ENCODE results near the gene ARRB1.

The ARRB1 gene

DNA sequence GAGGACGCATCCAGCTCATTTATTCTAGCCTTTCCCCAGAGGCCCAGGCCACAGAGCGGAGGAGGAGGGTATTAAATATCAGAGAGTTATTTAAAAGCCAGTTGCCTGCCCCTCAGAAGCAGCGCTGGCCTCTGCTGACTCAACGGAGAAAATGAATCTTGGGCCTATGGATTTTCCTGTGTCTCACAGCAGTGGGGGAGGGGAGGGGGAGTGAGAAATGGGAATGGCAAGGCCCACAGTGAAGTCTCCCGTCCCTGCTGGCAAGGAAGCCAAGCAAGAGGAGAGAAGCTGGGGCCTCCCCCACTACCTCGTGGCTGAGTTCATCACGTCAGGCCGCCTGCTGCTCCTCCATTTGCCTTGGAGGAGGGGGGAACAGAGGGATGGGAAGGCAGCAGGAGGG lies 115.4 kb downstream of the ARRB1 start:
- Histone ChIP-seq H3K4me1 (ENCODE audit: control insufficient read depth, insufficient read depth, low read length) (peaks cover 3% of the 10 kb centered on the region), H3K36me3 (ENCODE audit: control insufficient read depth, insufficient read depth, low read length) (no peaks in the 10 kb centered on the region), H3K27me3 (ENCODE audit: control insufficient read depth, insufficient read depth, low read length) (peaks cover 23% of the 10 kb centered on the region), H3K9me3 (ENCODE audit: control insufficient read depth, insufficient read depth, low read length) (no peaks in the 10 kb centered on the region), H3K9ac (ENCODE audit: low read depth, low read length) (no peak overlapping the region), H3K4me3 (ENCODE audit: low read depth, low read length) (no peak overlapping the region)

DNA sequence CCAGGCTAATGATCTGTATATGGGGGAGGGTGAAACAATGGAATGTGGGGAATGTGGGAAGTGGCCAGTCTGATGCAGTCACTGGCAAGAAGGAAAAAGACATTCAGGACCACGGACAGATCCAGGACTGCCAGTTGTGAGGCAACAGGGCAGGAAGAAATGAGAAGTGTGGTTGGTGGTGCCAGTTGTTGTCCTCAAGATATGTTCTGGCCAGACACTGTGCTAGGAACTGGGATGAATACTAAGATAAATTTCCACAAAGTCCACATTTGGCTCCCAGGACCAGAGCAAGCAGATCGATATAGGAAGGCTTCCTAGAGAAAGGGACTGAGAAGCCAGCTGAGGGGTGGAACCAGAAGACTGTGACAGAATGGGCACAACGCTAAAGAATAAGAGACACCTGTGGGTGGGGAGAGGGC lies 117.7 kb downstream of the ARRB1 start:
- Histone ChIP-seq H3K27me3 (ENCODE audit: control insufficient read depth, insufficient read depth, low read length) (peaks cover 7% of the 10 kb centered on the region), H3K36me3 (ENCODE audit: control insufficient read depth, insufficient read depth, low read length) (no peaks in the 10 kb centered on the region), H3K9ac (ENCODE audit: low read depth, low read length) (no peak overlapping the region), H3K9me3 (ENCODE audit: control insufficient read depth, insufficient read depth, low read length) (no peaks in the 10 kb centered on the region), H3K4me1 (ENCODE audit: control insufficient read depth, insufficient read depth, low read length) (no peaks in the 10 kb centered on the region), H3K4me3 (ENCODE audit: low read depth, low read length) (no peak overlapping the region)

DNA sequence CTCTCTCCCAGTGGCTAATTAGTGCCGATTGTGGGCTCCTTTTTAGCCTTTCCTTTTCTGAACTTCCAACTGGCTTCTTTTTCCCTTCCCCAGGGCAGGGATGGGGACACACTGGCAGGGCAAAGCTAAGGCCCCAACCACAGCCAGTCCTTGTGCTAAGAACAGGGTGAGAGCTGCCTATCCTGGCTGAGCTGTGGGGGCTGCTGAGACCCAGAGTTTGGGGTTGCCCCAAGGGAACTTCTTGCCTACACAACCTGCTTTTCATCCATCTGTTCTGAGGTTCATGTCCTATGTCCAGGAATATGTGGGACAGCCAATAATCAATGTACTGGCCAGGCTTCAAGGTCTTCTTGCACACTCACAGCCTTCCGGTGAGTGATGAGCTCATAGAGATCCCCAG lies 120.8 kb downstream of the ARRB1 start:
- H3K27me3 ChIP-seq (ENCODE audit: control insufficient read depth, insufficient read depth, low read length) = peaks cover 1% of the 10 kb centered on the region
- H3K36me3 ChIP-seq (ENCODE audit: control insufficient read depth, insufficient read depth, low read length) = no peaks in the 10 kb centered on the region
- no peaks in the 10 kb centered on the region for H3K9me3 ChIP-seq (ENCODE audit: control insufficient read depth, insufficient read depth, low read length)
- no peaks in the 10 kb centered on the region for H3K4me1 ChIP-seq (ENCODE audit: control insufficient read depth, insufficient read depth, low read length)
- no peak overlapping the region for H3K9ac ChIP-seq (ENCODE audit: low read depth, low read length)
- H3K4me3 ChIP-seq (ENCODE audit: low read depth, low read length) = no peak overlapping the region

DNA sequence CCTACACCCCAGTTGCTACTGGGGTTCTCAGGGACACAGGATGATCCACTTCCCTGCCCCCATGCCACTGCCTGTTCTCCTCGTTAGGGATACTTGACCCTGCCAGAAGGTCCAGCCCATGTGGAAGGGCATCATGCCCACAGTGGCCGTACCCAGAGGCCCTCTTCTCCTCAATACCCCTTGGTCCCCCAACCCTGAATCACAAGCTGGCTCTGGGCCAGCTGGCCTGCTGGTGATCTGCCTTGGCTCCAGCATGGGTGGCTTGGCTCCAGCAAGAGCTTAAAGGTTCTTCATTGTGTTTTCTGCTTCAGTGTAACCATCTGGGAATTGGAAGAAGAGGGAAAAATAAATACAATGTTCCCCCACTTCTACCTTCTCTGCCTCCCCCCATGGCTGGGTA lies 122.0 kb downstream of the ARRB1 start:
- Histone ChIP-seq H3K9me3 (ENCODE audit: control insufficient read depth, insufficient read depth, low read length) (no peaks in the 10 kb centered on the region), H3K9ac (ENCODE audit: low read depth, low read length) (no peak overlapping the region), H3K4me3 (ENCODE audit: low read depth, low read length) (no peak overlapping the region), H3K27me3 (ENCODE audit: control insufficient read depth, insufficient read depth, low read length) (no peaks in the 10 kb centered on the region), H3K36me3 (ENCODE audit: control insufficient read depth, insufficient read depth, low read length) (no peaks in the 10 kb centered on the region), H3K4me1 (ENCODE audit: control insufficient read depth, insufficient read depth, low read length) (no peaks in the 10 kb centered on the region)

DNA sequence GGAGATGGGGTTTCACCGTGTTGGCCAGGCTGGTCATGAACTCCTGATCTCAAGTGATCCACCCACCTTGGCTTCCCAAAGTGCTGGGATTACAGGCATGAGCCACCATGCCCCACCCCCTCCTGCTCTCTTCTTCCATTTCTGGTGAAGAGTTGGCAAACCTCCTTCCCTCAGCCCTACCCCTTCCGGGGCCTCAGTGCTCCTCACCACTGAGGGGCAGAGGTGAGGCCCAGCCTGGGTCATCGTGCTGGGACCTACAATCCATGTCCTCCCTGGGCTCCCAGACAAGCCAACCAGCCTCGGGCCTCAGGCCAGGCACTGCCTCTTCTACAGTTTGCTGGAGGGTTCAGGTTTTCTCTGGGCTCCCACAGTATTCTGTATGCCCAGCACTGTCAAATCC lies 125.7 kb downstream of the ARRB1 start:
- H3K4me3 ChIP-seq (ENCODE audit: low read depth, low read length) = no peak overlapping the region
- H3K9me3 ChIP-seq (ENCODE audit: control insufficient read depth, insufficient read depth, low read length) = no peaks in the 10 kb centered on the region
- H3K36me3 ChIP-seq (ENCODE audit: control insufficient read depth, insufficient read depth, low read length) = no peaks in the 10 kb centered on the region
- H3K27me3 ChIP-seq (ENCODE audit: control insufficient read depth, insufficient read depth, low read length) = no peaks in the 10 kb centered on the region
- no peak overlapping the region for H3K9ac ChIP-seq (ENCODE audit: low read depth, low read length)
- no peaks in the 10 kb centered on the region for H3K4me1 ChIP-seq (ENCODE audit: control insufficient read depth, insufficient read depth, low read length)

DNA sequence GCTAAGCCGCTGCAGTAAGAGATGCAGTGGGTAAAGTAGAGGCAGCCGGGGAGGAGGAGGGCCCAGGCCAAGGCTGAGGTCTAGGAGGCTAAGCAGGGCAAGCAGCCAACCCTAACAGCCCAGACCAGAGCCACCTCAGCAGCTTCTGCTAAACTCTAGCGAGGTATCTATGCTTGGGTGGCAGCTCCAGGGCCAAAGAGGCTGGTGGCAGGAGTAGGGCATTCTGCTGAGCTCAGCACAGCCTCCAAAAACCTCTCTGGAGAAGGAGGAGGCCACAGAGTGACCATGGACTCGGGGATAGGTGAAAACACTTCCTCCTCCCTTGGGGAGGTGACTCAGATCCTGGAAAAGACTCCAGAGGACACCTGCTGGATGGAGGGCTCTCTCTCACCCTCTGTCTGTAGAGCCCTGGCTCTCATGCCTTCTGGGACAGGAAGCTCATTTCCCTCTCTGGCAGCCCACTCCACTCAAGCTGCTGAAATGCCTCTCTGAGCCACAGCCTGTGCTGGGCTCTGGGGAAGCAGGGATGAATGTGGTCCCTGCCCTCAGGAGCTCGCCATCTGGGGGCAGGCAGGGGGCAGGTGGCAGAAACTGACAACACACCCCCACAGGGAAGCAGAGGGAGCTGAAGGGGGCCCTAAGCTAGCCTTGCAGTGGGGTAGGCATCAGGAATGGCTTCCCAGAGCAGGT lies 127.4 kb downstream of the ARRB1 start:
- Histone ChIP-seq H3K9me3 (ENCODE audit: control insufficient read depth, insufficient read depth, low read length) (no peaks in the 10 kb centered on the region), H3K4me3 (ENCODE audit: low read depth, low read length) (no peak overlapping the region), H3K9ac (ENCODE audit: low read depth, low read length) (no peak overlapping the region), H3K36me3 (ENCODE audit: control insufficient read depth, insufficient read depth, low read length) (no peaks in the 10 kb centered on the region), H3K4me1 (ENCODE audit: control insufficient read depth, insufficient read depth, low read length) (no peaks in the 10 kb centered on the region), H3K27me3 (ENCODE audit: control insufficient read depth, insufficient read depth, low read length) (no peaks in the 10 kb centered on the region)

DNA sequence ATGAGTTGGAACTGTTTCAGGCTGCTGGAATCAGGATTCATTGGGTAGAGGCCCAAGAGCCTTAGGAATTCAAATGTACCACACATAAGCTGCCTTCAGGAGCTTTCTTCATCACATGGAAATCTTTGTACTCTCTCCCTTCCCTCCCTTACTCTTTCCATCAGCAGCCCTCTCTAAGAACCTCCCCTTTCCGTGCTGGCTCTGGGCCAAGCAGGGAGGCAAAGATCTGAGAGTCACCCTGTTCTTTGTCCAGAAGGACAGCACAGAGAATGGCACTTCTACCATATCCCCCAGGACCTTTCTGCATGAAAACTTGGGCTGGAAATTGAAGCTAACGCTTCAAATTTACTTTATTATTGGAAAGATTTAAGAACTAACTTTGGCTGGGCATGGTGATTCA lies 131.6 kb downstream of the ARRB1 start:
- H3K36me3 ChIP-seq (ENCODE audit: control insufficient read depth, insufficient read depth, low read length) = no peaks in the 10 kb centered on the region

DNA sequence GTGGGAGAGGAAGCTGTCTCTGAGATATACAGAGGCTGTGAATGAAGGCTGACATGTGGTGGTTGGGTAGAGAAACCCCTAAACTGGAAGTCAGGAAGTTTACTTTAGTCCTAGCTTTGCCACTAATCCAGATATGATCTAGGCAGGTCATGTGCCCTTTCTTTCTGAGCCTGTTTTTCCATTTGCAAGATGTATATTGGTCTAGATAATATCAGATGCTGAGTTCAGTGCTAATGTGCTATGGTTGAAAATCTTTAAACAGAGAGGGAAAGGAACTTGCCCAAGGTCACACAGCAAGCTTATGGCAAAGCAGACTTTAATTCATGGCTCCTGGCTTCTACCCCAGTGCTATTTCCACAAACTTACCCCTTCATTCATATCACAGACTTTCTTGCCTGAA lies 136.6 kb downstream of the ARRB1 start:
- Histone ChIP-seq H3K9ac (ENCODE audit: low read depth, low read length) (no peak overlapping the region), H3K36me3 (ENCODE audit: control insufficient read depth, insufficient read depth, low read length) (no peaks in the 10 kb centered on the region), H3K4me3 (ENCODE audit: low read depth, low read length) (no peak overlapping the region), H3K4me1 (ENCODE audit: control insufficient read depth, insufficient read depth, low read length) (no peaks in the 10 kb centered on the region), H3K9me3 (ENCODE audit: control insufficient read depth, insufficient read depth, low read length) (no peaks in the 10 kb centered on the region), H3K27me3 (ENCODE audit: control insufficient read depth, insufficient read depth, low read length) (peaks cover 32% of the 10 kb centered on the region)

More for the DNA sequence above, 131.6 kb downstream of the ARRB1 start:
- peaks cover 23% of the 10 kb centered on the region for H3K27me3 ChIP-seq (ENCODE audit: control insufficient read depth, insufficient read depth, low read length)
- H3K4me1 ChIP-seq (ENCODE audit: control insufficient read depth, insufficient read depth, low read length) = no peaks in the 10 kb centered on the region
- no peaks in the 10 kb centered on the region for H3K9me3 ChIP-seq (ENCODE audit: control insufficient read depth, insufficient read depth, low read length)
- no peak overlapping the region for H3K9ac ChIP-seq (ENCODE audit: low read depth, low read length)
- no peak overlapping the region for H3K4me3 ChIP-seq (ENCODE audit: low read depth, low read length)

DNA sequence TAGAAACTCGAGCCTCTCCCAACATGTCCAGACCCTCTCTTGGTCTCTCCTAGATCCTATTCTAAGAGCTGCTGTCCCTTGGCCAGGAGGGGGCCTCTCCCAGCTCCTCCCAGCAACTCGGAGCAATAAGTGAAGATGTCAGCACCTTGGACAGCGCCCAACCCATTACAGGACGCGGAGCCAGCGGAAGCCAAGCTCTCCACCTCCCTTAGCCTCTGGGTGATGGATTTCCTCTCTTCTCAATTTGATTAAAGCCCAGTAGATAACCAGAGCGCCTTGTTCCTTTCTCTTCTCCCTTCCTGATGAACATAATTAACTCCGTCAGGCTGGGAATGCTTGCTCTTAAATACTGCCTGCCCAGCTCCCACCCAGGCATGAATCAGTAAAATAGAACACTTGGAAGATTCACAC lies 137.0 kb downstream of the ARRB1 start:
- H3K9ac ChIP-seq (ENCODE audit: low read depth, low read length) = no peak overlapping the region
- no peaks in the 10 kb centered on the region for H3K9me3 ChIP-seq (ENCODE audit: control insufficient read depth, insufficient read depth, low read length)
- no peaks in the 10 kb centered on the region for H3K36me3 ChIP-seq (ENCODE audit: control insufficient read depth, insufficient read depth, low read length)
- no peak overlapping the region for H3K4me3 ChIP-seq (ENCODE audit: low read depth, low read length)
- peaks cover 32% of the 10 kb centered on the region for H3K27me3 ChIP-seq (ENCODE audit: control insufficient read depth, insufficient read depth, low read length)
- H3K4me1 ChIP-seq (ENCODE audit: control insufficient read depth, insufficient read depth, low read length) = no peaks in the 10 kb centered on the region
